Loucy (cell line): ENCODE results near the gene GKN2.

Experiments
- EZH2phosphoT487 ChIP-seq: fragments of 200-600 bp; IDR thresholded peaks from 2 replicates; pipeline ENCODE4 v1.6.1; 2018; ENCODE audit warnings: antibody characterized with exemption, mild to moderate bottlenecking, moderate library complexity, borderline replicate concordance
- TF ChIP-seq, protein P1 (sequence below): fragments of 200-600 bp; sonication (generic); conservative IDR thresholded peaks from 2 replicates; pipeline ENCODE4 v1.5.1; 2014; ENCODE audit warnings: mild to moderate bottlenecking, antibody characterized with exemption, low read length

DNA sequence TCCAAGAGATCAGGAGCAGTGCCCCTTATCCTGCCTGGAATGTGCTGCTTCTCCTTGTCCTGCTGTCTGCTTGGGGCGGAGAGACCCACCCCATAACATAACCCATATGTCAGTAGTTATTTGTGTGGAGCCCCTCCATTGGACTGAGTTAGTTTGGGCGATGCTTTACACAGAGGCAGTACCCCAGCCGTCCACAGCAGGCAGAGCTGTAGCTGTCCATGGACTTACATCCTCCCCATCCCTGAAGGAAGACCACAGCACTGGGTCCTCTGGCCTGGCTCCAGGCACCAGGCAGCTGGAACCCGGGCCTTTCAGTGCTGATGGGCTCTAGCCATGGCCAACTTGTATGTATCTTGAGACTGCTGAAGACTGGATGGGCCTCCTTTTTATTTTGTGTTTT lies 20.3 kb downstream of the GKN2 start:
- TF ChIP-seq, protein P1, sequence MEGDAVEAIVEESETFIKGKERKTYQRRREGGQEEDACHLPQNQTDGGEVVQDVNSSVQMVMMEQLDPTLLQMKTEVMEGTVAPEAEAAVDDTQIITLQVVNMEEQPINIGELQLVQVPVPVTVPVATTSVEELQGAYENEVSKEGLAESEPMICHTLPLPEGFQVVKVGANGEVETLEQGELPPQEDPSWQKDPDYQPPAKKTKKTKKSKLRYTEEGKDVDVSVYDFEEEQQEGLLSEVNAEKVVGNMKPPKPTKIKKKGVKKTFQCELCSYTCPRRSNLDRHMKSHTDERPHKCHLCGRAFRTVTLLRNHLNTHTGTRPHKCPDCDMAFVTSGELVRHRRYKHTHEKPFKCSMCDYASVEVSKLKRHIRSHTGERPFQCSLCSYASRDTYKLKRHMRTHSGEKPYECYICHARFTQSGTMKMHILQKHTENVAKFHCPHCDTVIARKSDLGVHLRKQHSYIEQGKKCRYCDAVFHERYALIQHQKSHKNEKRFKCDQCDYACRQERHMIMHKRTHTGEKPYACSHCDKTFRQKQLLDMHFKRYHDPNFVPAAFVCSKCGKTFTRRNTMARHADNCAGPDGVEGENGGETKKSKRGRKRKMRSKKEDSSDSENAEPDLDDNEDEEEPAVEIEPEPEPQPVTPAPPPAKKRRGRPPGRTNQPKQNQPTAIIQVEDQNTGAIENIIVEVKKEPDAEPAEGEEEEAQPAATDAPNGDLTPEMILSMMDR, result no peak
- TF ChIP-seq EZH2phosphoT487, result no peak
